ENCODE measurements around the gene SYP. TPM values are rescaled to one million over a fixed set of nuclear protein-coding genes. Genes with fewer than 3 reads are reported as not detected.

SYP gene
- total and polyA plus RNA-seq, 2 donors (not counting 1 experiment from before 2014, with no cell fraction given) = 1.2 to 1.6 TPM

DNA sequence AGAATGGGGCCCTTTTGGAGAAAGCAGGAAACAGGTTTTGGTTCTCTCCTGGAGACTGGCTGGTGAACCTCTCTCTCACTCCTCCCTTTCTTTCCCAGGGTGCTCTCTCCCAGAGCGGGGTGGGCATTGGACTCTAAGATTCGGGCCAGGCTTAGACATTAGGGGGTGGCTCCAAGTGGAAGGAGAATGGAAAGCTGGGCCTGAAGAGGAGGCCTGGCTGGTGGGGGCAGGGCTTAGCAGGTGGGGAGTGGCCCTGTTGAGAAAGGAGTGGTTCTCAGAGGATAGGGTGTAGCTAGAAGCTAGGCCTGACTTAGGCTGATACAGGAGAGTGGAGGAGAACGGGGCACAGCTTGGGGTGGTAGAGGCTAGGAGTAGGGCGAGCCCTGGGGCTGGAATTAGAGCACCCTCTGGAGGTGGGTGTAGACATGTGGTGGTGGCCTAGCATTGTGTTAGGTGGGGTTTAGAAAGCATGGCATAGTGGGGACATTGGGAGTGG lies 22.6 kb downstream of the SYP start:
- ChIA-PET CTCF (interaction anchor here (1.3 to 1.5 kb wide), 2 partner anchors 10 to 57 kb away, joined by 3 to 7 read pairs; no protein-coding TSS in a partner anchor), POLR2A (interaction anchor here (0.9 kb wide), 1 partner anchor 10 kb away, joined by 3 read pairs; no protein-coding TSS in a partner anchor)
- Mint-ChIP-seq H3K4me1 (peaks cover 33% of the 10 kb centered on the region), H3K27ac (peak overlapping the region; percentile 69), H3K9me3 (ENCODE audit: insufficient read depth) (no peaks in the 10 kb centered on the region), H3K4me3 (no peak overlapping the region), H3K27me3 (no peaks in the 10 kb centered on the region)
- no peak overlapping the region for H3K27ac ChIP-seq (ENCODE audit: low read length in 2 of 2)
- no CpG with 5 or more reads among the region's 4 CpGs for WGBS (ENCODE audit: insufficient coverage)
- TF ChIP-seq, protein P1, sequence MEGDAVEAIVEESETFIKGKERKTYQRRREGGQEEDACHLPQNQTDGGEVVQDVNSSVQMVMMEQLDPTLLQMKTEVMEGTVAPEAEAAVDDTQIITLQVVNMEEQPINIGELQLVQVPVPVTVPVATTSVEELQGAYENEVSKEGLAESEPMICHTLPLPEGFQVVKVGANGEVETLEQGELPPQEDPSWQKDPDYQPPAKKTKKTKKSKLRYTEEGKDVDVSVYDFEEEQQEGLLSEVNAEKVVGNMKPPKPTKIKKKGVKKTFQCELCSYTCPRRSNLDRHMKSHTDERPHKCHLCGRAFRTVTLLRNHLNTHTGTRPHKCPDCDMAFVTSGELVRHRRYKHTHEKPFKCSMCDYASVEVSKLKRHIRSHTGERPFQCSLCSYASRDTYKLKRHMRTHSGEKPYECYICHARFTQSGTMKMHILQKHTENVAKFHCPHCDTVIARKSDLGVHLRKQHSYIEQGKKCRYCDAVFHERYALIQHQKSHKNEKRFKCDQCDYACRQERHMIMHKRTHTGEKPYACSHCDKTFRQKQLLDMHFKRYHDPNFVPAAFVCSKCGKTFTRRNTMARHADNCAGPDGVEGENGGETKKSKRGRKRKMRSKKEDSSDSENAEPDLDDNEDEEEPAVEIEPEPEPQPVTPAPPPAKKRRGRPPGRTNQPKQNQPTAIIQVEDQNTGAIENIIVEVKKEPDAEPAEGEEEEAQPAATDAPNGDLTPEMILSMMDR (IDR thresholded peaks at IDR 0.05) = no peak
- TF ChIP-seq EZH2 (IDR thresholded peaks at IDR 0.05; ENCODE audit: borderline replicate concordance, insufficient read depth, low read depth, low read length, poor library complexity, severe bottlenecking) = no peak
- no peak overlapping the region for H3K4me3 ChIP-seq (ENCODE audit: control extremely low read depth in 1 of 5, extremely low read depth in 1 of 5, insufficient read depth in 1 of 5, low read depth in 2 of 5, low read length in 4 of 5)
- intact Hi-C loops (cut with micrococcal nuclease) = no loop called here
- no peak overlapping the region for H3K9ac ChIP-seq (ENCODE audit: low read length)
- no peak overlapping the region for H3K4me2 ChIP-seq (replicated peaks; ENCODE audit: low read depth, low read length, poor library complexity, severe bottlenecking)
- peaks cover 0 to 29% of the 10 kb centered on the region in 2 experiments for H3K36me3 ChIP-seq (replicated peaks in 1 of 2; ENCODE audit: control extremely low read depth in 1 of 2, control insufficient read depth in 1 of 2, extremely low read depth in 1 of 2, insufficient read depth in 2 of 2, low read length in 1 of 2)
- H2AFZ ChIP-seq (ENCODE audit: insufficient read depth, low read depth, low read length, poor library complexity, severe bottlenecking) = no peak overlapping the region
- no peaks in the 10 kb centered on the region for H3K9me3 ChIP-seq (ENCODE audit: control extremely low read depth in 1 of 3, control insufficient read depth in 2 of 3, insufficient read depth in 1 of 3, low read length in 2 of 3)
- no peaks in the 10 kb centered on the region for H3K27me3 ChIP-seq (replicated peaks in 1 of 4; ENCODE audit: control extremely low read depth in 1 of 4, control insufficient read depth in 3 of 4, insufficient read depth in 4 of 4, low read length in 3 of 4)
- peak; percentile 57 for ATAC-seq (ENCODE audit: low read depth)
- DNase-seq = no peak
- peaks cover 9% of the 10 kb centered on the region for H4K20me1 ChIP-seq (ENCODE audit: control insufficient read depth, insufficient read depth, low read length, poor library complexity, severe bottlenecking)
- peaks cover 9% of the 10 kb centered on the region for H3K79me2 ChIP-seq (ENCODE audit: control insufficient read depth, insufficient read depth, low read length)
- peaks cover 6 to 20% of the 10 kb centered on the region in 2 donors for H3K4me1 ChIP-seq (ENCODE audit: control insufficient read depth in 2 of 2, insufficient read depth in 2 of 2, low read length in 2 of 2)

Data from B cell (primary cell).